M059J (cell line): ENCODE data around the gene GFI1B. TPM values are rescaled to one million over a fixed set of nuclear protein-coding genes. Genes with fewer than 3 reads are reported as not detected.
"Not testable (repeated sequence)": the region's sequence is repeated elsewhere in the genome, so short reads cannot be mapped to it uniquely, and the experiment has no call there.

Source experiments
- DNase-seq: peaks from one replicate; pipeline ENCODE4 v3.0.0-alpha.2; 2012; ENCODE audit warnings: low read depth
- total RNA-seq: library from RNA; depleted of rRNA; stranded (reverse); fragments of >200 nt; shearing (Covaris generic); gene quantifications from 2 replicates; pipeline ENCODE4 v1.2.3, GENCODE V29; 2014

GFI1B gene
- total RNA-seq, 1 experiment from 2014 or later = not detected

- no peak for DNase-seq
Observed at GRCh38 chr9:132990781-132991180, 12.3 kb downstream of the GFI1B start.

GRCh38 chr9:132991351-132992300, 13.1 kb downstream of the GFI1B start:
- DNase-seq = no peak

DNA sequence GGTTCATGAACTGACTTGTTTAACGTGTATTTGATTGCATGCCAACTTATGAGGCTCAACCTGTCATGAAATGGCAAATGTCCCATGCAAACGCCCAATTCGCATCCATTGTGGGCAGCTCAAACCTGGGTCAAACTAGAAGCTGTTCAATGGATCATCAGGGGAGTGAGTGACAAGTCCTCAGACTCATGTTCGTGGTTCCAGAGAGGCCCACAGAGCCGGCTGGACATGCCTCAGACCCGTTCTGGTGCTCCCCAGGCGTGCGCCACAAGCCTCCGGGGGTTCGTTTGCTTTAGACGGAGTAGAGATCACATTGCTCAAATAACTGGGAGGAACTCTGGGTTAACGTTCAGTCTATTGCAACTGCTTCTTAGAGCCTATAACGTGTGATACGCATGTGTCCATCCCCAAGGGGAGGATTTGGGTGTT, 15.0 kb downstream of the GFI1B start:
- DNase-seq = no peak

DNA sequence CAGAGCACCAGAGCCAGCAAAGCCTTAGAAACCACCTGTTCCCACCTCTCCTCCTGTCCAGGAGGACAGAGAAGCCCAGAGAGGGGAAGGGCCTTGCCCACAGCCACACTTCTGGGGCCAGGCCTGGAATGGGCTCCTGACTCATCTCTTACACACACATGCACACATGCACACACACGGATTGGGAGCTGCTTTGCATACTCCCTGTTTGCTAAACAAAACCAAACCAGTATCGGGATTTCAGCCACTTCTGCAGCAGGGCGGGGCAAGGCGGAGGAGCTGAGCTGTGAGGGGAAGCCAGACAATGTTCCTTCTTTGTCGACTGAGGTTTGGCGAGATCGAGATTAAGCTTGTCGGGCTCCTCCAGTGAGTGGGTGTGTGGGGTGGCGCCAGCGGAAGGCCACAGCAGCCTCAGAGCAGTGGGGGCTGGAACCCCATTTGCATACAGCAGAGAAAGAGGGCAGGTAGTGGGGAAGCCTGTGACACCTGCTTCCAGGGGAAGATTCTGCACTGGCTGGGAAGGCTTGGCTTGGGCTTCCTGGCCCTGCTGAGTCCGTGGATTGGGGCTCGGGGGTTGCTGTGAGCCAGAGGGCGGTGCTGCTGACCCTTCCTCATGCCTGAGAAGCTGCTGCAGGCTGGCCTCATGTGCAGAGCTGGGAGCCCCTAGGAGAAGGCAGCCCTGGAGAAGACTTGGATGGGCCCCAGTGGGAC, 16.1 kb downstream of the GFI1B start:
- DNase-seq = peak; percentile 49

- DNase-seq = no peak
Observed at GRCh38 chr9:132995121-132995420, 16.6 kb downstream of the GFI1B start.

GRCh38 chr9:132995879-132996278, 17.4 kb downstream of the GFI1B start:
- no peak for DNase-seq

DNA sequence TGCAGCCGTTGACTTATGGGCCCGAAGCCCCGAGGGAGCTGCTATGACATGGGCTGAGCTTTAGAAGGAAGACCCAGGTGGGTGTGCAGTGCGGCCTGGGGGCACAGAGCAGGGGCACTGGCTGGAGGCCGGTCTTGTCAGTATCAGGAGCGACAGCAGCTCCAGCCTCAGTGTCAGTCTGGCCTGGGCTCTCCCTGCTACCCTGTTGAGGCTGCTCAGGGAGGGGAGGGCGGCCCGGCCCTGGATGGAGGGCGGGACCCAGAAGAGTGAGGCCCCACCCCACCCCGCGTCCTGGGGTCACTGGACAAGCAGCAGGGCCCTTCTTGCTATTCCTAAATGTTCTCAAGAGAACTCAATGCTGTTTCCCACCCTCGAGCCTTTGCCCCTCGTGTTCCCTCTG, 18.0 kb downstream of the GFI1B start:
- DNase-seq = no peak

DNA sequence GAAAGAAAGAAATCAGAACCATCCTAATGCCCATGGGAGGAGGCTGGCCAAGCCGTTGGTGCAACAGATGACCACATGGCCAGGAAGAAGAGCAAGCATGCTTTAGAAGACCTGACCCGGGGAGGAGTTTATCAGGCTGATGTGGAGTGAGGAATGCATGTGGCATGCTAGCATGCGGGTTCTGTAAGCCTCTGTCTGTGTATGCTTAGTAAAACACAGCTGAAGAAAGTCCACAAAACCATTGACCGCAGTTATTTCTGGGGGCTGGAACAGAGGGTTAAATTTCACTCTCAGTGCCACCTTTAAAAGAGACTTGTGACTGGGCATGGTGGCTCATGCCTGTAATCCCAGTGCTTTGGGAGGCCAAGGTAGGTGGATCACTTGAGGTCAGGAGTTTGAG, 19.1 kb downstream of the GFI1B start:
- peak; percentile 51 for DNase-seq

DNA sequence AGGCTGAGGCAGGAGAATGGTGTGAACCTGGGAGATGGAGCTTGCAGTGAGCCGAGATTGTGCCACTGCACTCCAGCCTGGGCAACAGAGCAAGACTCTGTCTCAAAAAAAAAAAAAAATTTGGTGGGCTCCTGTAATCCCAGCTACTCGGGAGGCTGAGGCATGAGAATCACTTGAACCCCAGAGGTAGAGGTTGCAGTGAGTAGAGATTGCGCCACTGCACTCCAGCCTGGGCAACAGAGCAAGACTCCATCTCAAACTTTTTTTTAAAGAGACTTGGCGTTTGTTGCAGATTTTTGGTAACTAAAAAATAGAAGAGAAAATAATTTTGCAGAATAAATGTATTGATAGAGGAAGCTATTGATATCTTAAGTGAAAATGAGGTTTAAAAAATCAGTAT, 19.7 kb downstream of the GFI1B start:
- not testable (repeated sequence) for DNase-seq

DNA sequence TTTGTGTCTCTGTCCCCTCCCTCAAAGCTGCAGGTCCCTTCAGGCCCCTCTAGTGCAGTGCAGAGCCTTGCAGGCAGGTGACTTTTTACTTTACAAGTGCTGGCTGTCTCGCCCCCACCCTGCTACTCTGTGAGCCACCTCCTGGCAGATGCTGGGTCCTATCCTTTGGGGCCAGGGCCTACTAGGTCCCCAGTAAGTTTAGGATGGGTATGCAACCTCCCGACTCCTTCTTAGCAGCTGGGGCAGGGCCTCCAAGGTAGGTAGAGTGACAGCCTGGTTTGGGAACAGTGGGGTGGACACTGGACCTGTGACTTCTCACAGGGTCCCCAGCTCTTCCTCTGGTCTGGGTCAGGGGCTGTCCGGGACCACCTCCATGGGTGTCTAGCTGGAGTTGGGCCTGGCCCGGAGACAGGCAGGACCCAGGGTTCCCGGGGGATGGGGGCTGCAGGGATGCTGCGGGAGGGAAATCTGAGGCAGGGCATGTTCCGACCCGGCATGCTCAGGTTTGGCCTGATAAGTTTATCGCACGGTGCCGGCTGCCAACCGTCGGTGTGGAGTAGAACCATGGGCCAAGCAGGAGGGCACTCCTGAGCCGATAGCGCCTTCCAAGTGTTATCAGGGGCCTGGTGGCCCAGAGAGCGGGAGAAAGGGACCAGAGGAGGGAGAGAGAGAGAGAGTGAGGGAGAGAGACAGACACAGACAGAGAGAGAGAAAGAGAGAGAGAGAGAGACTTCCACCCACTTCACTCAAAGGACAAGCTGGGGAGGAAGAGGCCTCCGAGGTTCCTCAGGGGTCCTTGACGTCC, 20.5 kb downstream of the GFI1B start:
- no peak for DNase-seq

DNA sequence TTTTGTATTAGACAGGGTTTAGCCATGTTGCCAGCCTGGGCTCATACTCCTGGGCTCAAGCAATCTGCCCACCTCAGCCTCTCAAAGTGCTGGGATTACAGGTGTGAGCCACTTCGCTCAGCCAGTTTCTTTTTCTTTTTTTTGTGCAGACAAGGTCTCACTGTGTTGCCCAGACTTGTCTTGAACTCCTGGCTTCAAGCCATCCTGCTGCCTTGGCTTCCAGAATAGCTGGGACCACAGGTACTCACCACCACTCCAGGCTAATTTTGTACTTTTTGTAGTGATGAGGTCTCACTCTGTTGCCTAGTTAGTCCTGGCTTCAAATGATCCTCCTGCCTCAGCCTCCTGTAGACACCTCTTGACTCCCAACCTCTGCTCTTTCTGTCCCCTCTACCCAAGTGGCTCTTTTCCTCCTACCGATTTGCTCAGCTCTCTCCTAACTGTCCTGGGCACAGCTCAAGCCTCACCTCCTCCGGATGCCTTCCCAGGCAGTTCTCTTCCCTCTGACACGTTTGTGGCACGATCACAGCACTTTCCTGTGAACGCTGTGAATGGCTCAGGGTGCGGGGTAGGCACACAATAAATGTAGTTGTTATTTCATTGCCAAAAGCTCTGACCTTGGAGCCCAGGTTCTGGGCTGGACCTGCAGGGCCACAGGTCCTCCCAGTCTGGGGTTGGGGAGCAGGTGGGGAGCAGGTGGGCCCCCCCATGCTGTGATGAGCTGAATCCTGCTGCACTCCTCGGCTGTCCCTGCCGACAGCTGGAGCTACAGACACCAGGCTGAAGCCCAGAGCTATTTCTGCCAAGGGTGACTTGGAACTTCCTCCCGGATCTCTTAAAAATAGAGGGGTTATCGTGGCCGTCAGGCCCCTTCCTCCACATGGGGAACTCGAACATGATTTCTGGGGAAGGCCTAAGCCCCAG, 23.9 kb downstream of the GFI1B start:
- no peak for DNase-seq

GRCh38 chr9:133003071-133003461, 24.6 kb downstream of the GFI1B start:
- DNase-seq = no peak

DNA sequence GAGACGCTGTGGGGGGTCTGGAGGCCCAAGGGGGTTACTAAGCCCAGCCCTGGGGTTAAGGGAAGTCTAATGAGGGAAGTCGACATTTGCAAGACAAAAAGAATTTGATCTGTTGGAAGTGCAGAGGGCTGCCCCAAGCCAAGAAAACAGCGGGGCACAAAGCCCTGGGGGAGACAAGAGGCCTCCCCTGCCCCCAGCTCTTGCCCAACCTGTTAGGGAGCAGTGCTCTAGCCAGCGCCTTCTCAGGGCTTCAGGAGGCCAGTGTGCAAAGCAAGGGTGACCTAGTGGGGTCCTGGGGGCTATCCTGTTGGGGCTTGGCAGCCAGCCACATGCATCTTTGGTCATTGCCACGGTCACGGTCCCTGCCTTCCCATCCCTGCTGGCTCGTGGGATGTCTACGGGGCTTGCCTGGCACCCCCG, 25.2 kb downstream of the GFI1B start:
- DNase-seq = no peak

DNA sequence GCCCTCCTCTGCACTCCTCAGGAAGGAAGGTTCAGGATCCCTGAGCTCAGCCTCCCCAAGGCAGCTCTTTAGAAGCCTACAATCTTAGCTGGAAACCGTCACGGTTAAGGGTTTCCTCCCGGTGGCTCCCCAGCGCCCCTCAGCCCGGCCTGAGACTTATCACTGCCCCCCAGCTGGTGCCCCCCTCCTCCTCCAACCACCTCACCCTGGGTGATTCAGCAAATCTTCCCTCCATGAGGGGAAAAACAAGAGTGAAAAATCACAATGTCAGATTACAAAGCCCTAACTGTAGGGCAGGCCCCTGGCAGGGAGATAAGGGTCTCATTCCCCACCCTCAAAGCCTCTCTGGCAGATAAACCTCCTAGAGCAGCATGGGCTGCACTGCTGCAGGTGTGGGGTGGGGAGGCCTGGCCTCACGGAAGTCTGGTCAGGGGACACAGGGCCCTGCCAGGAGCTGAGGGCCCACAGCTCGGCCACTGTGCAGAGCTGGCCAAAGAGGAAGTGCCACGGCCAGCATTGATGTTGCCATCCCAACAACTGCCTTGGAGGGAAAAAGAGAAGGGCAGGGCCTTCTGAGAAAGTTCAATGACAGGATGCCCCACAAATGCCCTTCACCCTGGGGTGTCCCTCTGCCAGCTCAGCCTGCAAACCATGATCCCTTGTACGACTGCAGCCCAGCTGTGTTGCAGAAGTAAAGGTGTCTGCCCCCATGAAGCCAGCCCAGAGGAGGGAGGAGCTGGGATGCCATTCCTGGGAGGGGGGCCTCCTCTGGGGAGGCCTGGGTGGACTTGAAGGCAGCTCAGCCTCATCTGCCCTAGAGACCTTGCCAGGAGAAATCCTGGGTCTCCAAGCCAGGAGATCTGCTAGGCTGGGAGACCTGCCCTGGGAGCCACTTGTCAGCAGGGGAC, 25.9 kb downstream of the GFI1B start:
- DNase-seq = no peak

- DNase-seq = no peak
Observed at GRCh38 chr9:133004999-133005760, 26.7 kb downstream of the GFI1B start.

DNA sequence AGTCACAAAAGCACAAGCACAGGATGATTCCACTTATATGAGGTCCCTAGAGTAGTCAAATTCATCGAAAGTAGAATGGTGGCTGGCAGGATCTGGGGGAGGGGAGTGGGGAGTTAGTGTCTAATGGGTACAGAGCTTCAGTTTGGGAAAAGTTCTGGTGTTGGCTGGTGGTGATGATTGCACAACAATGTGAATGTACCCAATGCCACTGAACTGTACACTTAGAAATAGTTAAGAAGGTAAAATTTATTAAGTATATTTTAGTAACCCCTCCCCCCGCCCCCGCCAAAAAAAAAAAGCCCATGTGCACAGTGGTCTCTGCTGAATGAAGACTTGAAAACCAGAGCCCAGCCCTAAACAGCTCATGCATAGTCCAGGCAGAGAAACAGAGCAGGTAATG, 27.5 kb downstream of the GFI1B start:
- no peak for DNase-seq

- DNase-seq = no peak
Observed at GRCh38 chr9:133006731-133007352, 28.3 kb downstream of the GFI1B start.

- DNase-seq = no peak
Observed at GRCh38 chr9:133008406-133008805, 29.9 kb downstream of the GFI1B start.

- DNase-seq = no peak
Observed at GRCh38 chr9:133008824-133009223, 30.3 kb downstream of the GFI1B start.
